ENCODE data around the gene CORO2A.

The CORO2A gene

GRCh38 chr9:98191671-98192502 lies 550 bp downstream of the CORO2A start (continued):
- TF ChIP-seq REST (tag by site-specific recombination; IDR thresholded peaks at IDR 0.05) (no peak), GLI2 (tag by site-specific recombination; IDR thresholded peaks at IDR 0.05; ENCODE audit: borderline replicate concordance, low read depth) (no peak), ZNF747 (tag by site-specific recombination; IDR thresholded peaks at IDR 0.05) (no peak), ZBTB21 (tag by site-specific recombination; IDR thresholded peaks at IDR 0.05) (no peak), ZNF292 (tag by site-specific recombination; IDR thresholded peaks at IDR 0.05; ENCODE audit: borderline replicate concordance, low read depth) (no peak), ZSCAN30 (tag by site-specific recombination; IDR thresholded peaks at IDR 0.05) (no peak), BCL6B (tag by site-specific recombination; IDR thresholded peaks at IDR 0.05) (no peak), ZBTB8A (tag by site-specific recombination; IDR thresholded peaks at IDR 0.05) (0 out of 2 replicates have a peak, but pooled peaks have one; percentile 14), ZNF791 (tag by site-specific recombination; IDR thresholded peaks at IDR 0.05) (no peak), ZFP37 (tag by site-specific recombination; IDR thresholded peaks at IDR 0.05) (no peak), TCF7L2 (IDR thresholded peaks at IDR 0.05; ENCODE audit: borderline replicate concordance, low read depth, low read length) (no peak), ZFP3 (tag by site-specific recombination; IDR thresholded peaks at IDR 0.05; ENCODE audit: low read depth) (no peak), ZNF623 (tag by site-specific recombination; IDR thresholded peaks at IDR 0.05) (no peak), ZNF830 (tag by site-specific recombination; IDR thresholded peaks at IDR 0.05; ENCODE audit: low read depth) (no peak), ZNF473 (tag by site-specific recombination; IDR thresholded peaks at IDR 0.05) (no peak), ZBTB6 (tag by site-specific recombination; IDR thresholded peaks at IDR 0.05) (no peak), ZNF112 (tag by site-specific recombination; IDR thresholded peaks at IDR 0.05) (no peak), ZNF768 (tag by site-specific recombination; IDR thresholded peaks at IDR 0.05) (no peak), SP2 (tag by site-specific recombination; IDR thresholded peaks at IDR 0.05) (peak; percentile 33), ZBTB48 (tag by site-specific recombination; IDR thresholded peaks at IDR 0.05) (no peak), ZIC2 (tag by site-specific recombination; IDR thresholded peaks at IDR 0.05) (peak; percentile 75), ZNF548 (tag by site-specific recombination; IDR thresholded peaks at IDR 0.05) (no peak)
- TF ChIP-seq, protein P1, sequence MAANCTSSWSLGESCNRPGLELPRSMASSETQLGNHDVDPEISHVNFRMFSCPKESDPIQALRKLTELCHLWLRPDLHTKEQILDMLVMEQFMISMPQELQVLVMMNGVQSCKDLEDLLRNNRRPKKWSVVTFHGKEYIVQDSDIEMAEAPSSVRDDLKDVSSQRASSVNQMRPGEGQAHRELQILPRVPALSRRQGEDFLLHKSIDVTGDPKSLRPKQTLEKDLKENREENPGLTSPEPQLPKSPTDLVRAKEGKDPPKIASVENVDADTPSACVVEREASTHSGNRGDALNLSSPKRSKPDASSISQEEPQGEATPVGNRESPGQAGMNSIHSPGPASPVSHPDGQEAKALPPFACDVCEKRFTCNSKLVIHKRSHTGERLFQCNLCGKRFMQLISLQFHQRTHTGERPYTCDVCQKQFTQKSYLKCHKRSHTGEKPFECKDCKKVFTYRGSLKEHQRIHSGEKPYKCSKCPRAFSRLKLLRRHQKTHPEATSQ (tag by site-specific recombination; IDR thresholded peaks at IDR 0.05): no peak
- TF ChIP-seq, protein P2, sequence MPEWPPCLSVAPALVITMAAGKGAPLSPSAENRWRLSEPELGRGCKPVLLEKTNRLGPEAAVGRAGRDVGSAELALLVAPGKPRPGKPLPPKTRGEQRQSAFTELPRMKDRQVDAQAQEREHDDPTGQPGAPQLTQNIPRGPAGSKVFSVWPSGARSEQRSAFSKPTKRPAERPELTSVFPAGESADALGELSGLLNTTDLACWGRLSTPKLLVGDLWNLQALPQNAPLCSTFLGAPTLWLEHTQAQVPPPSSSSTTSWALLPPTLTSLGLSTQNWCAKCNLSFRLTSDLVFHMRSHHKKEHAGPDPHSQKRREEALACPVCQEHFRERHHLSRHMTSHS (tag by site-specific recombination; IDR thresholded peaks at IDR 0.05): no peak
- TF ChIP-seq, protein P3, sequence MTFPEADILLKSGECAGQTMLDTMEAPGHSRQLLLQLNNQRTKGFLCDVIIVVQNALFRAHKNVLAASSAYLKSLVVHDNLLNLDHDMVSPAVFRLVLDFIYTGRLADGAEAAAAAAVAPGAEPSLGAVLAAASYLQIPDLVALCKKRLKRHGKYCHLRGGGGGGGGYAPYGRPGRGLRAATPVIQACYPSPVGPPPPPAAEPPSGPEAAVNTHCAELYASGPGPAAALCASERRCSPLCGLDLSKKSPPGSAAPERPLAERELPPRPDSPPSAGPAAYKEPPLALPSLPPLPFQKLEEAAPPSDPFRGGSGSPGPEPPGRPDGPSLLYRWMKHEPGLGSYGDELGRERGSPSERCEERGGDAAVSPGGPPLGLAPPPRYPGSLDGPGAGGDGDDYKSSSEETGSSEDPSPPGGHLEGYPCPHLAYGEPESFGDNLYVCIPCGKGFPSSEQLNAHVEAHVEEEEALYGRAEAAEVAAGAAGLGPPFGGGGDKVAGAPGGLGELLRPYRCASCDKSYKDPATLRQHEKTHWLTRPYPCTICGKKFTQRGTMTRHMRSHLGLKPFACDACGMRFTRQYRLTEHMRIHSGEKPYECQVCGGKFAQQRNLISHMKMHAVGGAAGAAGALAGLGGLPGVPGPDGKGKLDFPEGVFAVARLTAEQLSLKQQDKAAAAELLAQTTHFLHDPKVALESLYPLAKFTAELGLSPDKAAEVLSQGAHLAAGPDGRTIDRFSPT (tag by site-specific recombination; IDR thresholded peaks at IDR 0.05): no peak
